ENCODE data around the gene CTNNA2.
A peak's percentile ranks its signal among the peaks of the same experiment; 100 is the strongest.

CTNNA2 gene

GRCh38 chr2:80246534-80246933 lies 733.7 kb downstream of the CTNNA2 start:
- TF ChIP-seq, protein P1, sequence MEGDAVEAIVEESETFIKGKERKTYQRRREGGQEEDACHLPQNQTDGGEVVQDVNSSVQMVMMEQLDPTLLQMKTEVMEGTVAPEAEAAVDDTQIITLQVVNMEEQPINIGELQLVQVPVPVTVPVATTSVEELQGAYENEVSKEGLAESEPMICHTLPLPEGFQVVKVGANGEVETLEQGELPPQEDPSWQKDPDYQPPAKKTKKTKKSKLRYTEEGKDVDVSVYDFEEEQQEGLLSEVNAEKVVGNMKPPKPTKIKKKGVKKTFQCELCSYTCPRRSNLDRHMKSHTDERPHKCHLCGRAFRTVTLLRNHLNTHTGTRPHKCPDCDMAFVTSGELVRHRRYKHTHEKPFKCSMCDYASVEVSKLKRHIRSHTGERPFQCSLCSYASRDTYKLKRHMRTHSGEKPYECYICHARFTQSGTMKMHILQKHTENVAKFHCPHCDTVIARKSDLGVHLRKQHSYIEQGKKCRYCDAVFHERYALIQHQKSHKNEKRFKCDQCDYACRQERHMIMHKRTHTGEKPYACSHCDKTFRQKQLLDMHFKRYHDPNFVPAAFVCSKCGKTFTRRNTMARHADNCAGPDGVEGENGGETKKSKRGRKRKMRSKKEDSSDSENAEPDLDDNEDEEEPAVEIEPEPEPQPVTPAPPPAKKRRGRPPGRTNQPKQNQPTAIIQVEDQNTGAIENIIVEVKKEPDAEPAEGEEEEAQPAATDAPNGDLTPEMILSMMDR (IDR thresholded peaks at IDR 0.05; ENCODE audit: borderline replicate concordance, insufficient read depth, low read depth, low read length) = no peak
- no peak overlapping the region for H3K4me3 ChIP-seq (ENCODE audit: low read depth, low read length)

DNA sequence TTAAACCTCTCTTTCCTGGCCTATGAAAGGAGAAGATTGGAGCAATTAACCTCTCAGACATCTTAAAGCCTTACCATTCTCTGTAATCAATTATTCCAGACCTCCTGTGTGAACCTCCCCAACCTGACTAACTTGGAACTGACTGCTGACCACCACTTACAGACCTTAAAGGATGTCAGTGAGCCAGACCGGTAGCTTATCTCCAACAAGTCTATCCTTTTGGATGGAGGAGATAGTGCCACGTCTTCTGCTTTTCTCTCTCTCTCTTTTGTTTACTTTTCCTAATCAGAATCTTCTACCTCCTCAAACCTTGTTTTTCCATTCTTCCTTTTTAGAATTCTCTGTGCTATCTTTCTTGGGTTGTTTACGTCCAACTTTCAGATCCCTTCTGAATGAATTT lies 734.5 kb downstream of the CTNNA2 start:
- TF ChIP-seq, protein P1 (IDR thresholded peaks at IDR 0.05; ENCODE audit: borderline replicate concordance, insufficient read depth, low read depth, low read length) = no peak
- no peak overlapping the region for H3K4me3 ChIP-seq (ENCODE audit: low read depth, low read length)

DNA sequence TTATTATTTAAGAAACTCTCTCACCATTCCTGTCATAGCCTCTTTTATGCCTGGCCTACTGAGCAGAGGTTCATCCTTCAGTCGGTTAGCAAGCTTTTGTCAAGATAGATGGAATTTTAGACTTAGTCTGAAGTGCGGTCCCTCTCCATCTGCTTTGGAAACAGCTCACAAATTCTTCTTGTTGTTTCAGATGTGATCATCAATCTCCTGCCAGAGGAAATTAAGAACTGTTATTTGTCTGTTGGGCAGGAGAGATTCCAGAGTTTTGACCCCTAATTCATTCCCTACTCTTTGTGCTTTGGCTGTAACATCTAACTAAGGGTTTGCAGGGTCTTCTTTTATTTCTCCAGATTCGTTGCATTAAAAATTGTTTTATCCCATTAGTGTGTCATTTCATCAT lies 735.3 kb downstream of the CTNNA2 start:
- no peak overlapping the region for H3K4me3 ChIP-seq (ENCODE audit: low read depth, low read length)
- TF ChIP-seq, protein P1 (IDR thresholded peaks at IDR 0.05; ENCODE audit: borderline replicate concordance, insufficient read depth, low read depth, low read length) = no peak

- TF ChIP-seq, protein P1 (IDR thresholded peaks at IDR 0.05; ENCODE audit: borderline replicate concordance, insufficient read depth, low read depth, low read length) = no peak
- H3K4me3 ChIP-seq (ENCODE audit: low read depth, low read length) = no peak overlapping the region
These were observed 739.6 kb downstream of the CTNNA2 start for GRCh38 chr2:80252294-80252986.

DNA sequence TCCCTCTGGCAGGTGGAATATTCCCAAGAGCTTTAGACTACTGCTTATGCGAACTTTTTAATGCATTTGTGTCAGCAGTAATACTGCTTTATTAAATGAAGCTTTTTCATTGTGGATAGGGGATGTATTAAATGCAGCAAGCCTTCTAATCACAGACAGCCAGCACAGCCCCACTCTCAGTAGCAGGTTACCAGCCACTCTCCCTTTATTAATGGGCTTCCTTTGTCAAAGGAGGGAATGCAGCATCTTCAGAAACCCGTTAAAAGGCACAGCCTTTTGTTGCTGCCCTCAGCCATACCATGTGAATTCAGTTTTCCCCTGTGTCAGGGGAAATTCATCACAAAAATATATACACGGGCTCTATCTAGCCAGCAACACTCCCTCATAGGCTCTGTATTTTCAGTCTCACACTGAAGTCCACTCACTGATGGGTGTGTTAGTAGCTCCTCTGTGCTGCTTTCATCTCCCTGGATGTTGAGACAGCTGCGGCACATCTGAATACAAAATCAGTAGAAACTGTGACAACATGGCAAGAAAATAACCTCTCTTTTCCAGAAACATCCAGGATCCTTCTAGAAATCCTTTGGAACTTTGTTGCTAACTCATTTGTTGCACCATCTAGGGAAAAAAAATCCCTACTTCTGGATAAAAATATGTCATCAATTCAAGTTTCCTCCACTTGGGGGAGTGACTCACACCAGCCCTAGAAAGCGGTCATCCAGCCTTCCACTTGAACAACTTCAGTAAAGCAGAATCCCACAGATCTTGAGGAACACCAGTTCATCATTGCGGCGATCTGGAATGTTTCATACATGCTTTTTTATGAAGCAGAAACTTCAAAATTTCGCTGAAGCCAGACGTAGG lies 743.3 kb downstream of the CTNNA2 start:
- no peak overlapping the region for H3K4me3 ChIP-seq (ENCODE audit: low read depth, low read length)
- TF ChIP-seq, protein P1 (IDR thresholded peaks at IDR 0.05; ENCODE audit: borderline replicate concordance, insufficient read depth, low read depth, low read length) = peak; percentile 34; the same call in 1 of the 2 replicates

DNA sequence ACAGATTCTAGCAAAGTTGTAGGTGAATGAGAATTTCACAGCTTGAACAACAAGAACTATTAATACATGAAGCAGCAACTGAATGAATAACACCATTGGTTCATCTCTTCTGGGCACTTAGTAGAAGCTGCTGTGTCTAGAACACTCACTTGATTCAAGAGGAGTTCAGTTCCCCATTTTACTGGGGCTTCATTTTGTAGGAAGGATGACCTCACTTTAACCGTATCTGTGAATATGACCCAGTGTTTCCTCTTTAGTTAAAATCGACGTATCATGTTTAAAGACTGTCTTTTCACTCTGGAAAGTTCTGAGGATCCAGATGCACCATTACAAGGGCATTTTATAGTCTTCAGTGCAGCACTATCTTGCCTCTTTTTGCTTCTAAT lies 743.9 kb downstream of the CTNNA2 start:
- TF ChIP-seq, protein P1 (IDR thresholded peaks at IDR 0.05; ENCODE audit: borderline replicate concordance, insufficient read depth, low read depth, low read length) = no peak
- no peak overlapping the region for H3K4me3 ChIP-seq (ENCODE audit: low read depth, low read length)
